Liver (tissue), 9 donors: ENCODE data around the gene UNC5A. TPM values are rescaled to one million over a fixed set of nuclear protein-coding genes. Genes with fewer than 3 reads are reported as not detected.

ENCODE experiments used
- DNase-seq: peaks from one replicate; pipeline ENCODE4 v3.0.0-alpha.2; 2017; ENCODE audit warnings: low spot score
- H3K27ac ChIP-seq, 2 donors: one replicate each; pipeline ENCODE4 v1.7.0; 2013; ENCODE audit warnings: inconsistent platforms in 2 of 2, low read length in 2 of 2, control low read depth in 1 of 2, low read depth in 1 of 2, mild to moderate bottlenecking in 1 of 2
- H3K27me3 ChIP-seq, 4 donors: one replicate each; pipeline versions ENCODE4 v1.6.1 to v1.7.0; 2013; ENCODE audit warnings: low read length in 3 of 4, inconsistent platforms in 1 of 4, mild to moderate bottlenecking in 1 of 4, moderate library complexity in 1 of 4; ENCODE audit not compliant: control insufficient read depth in 4 of 4, insufficient read depth in 4 of 4
- H3K36me3 ChIP-seq, 4 donors: one replicate each; pipeline versions ENCODE4 v1.6.1 to v1.7.0; 2013; ENCODE audit warnings: low read length in 3 of 4, mild to moderate bottlenecking in 3 of 4, low read depth in 1 of 4, moderate library complexity in 1 of 4; ENCODE audit not compliant: control insufficient read depth in 4 of 4, insufficient read depth in 3 of 4
- H3K4me1 ChIP-seq, 4 donors: one replicate each; pipeline versions ENCODE4 v1.6.1 to v1.7.0; 2013; ENCODE audit warnings: low read length in 3 of 4, mild to moderate bottlenecking in 3 of 4, moderate library complexity in 1 of 4; ENCODE audit not compliant: control insufficient read depth in 4 of 4, insufficient read depth in 4 of 4
- H3K4me3 ChIP-seq, 3 donors: one replicate each; pipeline versions ENCODE4 v1.6.1 to v1.7.0; 2013; ENCODE audit warnings: low read length in 3 of 3, control low read depth in 1 of 3, low read depth in 1 of 3, mild to moderate bottlenecking in 1 of 3
- H3K9ac ChIP-seq, 2 donors: one replicate each; pipeline ENCODE4 v1.7.0; 2013; ENCODE audit warnings: low read length in 2 of 2, mild to moderate bottlenecking in 2 of 2, moderate library complexity in 2 of 2, control low read depth in 1 of 2, low read depth in 1 of 2
- H3K9me3 ChIP-seq, 4 donors: one replicate each; pipeline versions ENCODE4 v1.6.1 to v1.7.0; 2013; ENCODE audit warnings: low read length in 3 of 4; ENCODE audit not compliant: control insufficient read depth in 4 of 4
- EGR1 ChIP-seq, 2 donors: IDR thresholded peaks; 2 replicates each; pipeline ENCODE4 v1.6.1; 2016 to 2018; ENCODE audit warnings: antibody characterized with exemption in 2 of 2, low read depth in 2 of 2
- FOXA1 ChIP-seq: IDR thresholded peaks from 2 replicates; pipeline ENCODE4 v1.6.1; 2016; ENCODE audit warnings: antibody characterized with exemption
- FOXA2 ChIP-seq: IDR thresholded peaks from 2 replicates; pipeline ENCODE4 v1.6.1; 2016; ENCODE audit warnings: antibody characterized with exemption
- GABPA ChIP-seq, 2 donors: IDR thresholded peaks in 1 of 2; conservative IDR thresholded peaks in 1 of 2; 2 replicates each; pipeline ENCODE4 v1.6.1; 2016; ENCODE audit warnings: antibody characterized with exemption in 2 of 2, mild to moderate bottlenecking in 1 of 2, moderate library complexity in 1 of 2
- HNF4A ChIP-seq, 2 donors: conservative IDR thresholded peaks; 2 replicates each; pipeline ENCODE4 v1.6.1; 2016; ENCODE audit warnings: antibody characterized with exemption in 2 of 2, mild to moderate bottlenecking in 2 of 2
- HNF4G ChIP-seq: IDR thresholded peaks from 2 replicates; pipeline ENCODE4 v1.6.1; 2016; ENCODE audit warnings: antibody characterized with exemption
- JUND ChIP-seq, 2 donors: IDR thresholded peaks; 2 replicates each; pipeline ENCODE4 v1.6.1; 2016; ENCODE audit warnings: antibody characterized with exemption in 2 of 2
- NR2F2 ChIP-seq: IDR thresholded peaks from 2 replicates; pipeline ENCODE4 v1.6.1; 2016; ENCODE audit warnings: antibody characterized with exemption
- RAD21 ChIP-seq, 2 donors: IDR thresholded peaks; 2 replicates each; pipeline ENCODE4 v1.6.1; 2016; ENCODE audit warnings: antibody characterized with exemption in 2 of 2, mild to moderate bottlenecking in 2 of 2
- RXRA ChIP-seq, 2 donors: IDR thresholded peaks; 2 replicates each; pipeline ENCODE4 v1.6.1; 2017 to 2018; ENCODE audit warnings: antibody characterized with exemption in 2 of 2, mild to moderate bottlenecking in 1 of 2
- SP1 ChIP-seq: IDR thresholded peaks from 2 replicates; pipeline ENCODE4 v1.6.1; 2018; ENCODE audit warnings: antibody characterized with exemption, mild to moderate bottlenecking
- TAF1 ChIP-seq: conservative IDR thresholded peaks from 2 replicates; pipeline ENCODE4 v1.6.1; 2016; ENCODE audit warnings: antibody characterized with exemption, mild to moderate bottlenecking
- YY1 ChIP-seq: IDR thresholded peaks from 2 replicates; pipeline ENCODE4 v1.6.1; 2016; ENCODE audit warnings: antibody characterized with exemption, mild to moderate bottlenecking
- WGBS: extraction: QIAGEN DNeasy Blood & Tissue Kit; methylation state at CpG from one replicate; pipeline ENCODE4 v1.1.7; 2013; 5-methylcytosine and 5-hydroxymethylcytosine counted together
- polyA plus RNA-seq, 2 donors: library from polyadenylated mRNA; stranded (reverse) in 1 of 2; unstranded in 1 of 2; fragments of 200-250 nt in 1 of 2; fragments of >200 nt in 1 of 2; fragmentation: Nextera tagmentation in 1 of 2; extraction: Ambion mirVana in 1 of 2; gene quantifications; one replicate each; pipeline versions ENCODE4 v1.2.1 to v1.2.3, GENCODE V29; 2013 to 2015
- total RNA-seq, 2 donors: library from RNA; depleted of rRNA; stranded (reverse); fragments of >200 nt; gene quantifications; one replicate each; pipeline ENCODE4 v1.2.3, GENCODE V29; 2014
- TF ChIP-seq, protein P1 (sequence below): IDR thresholded peaks from 2 replicates; pipeline ENCODE4 v1.6.1; 2016; ENCODE audit warnings: antibody characterized with exemption, mild to moderate bottlenecking
- TF ChIP-seq, protein P2 (sequence below): IDR thresholded peaks from 2 replicates; pipeline ENCODE4 v1.6.1; 2016; ENCODE audit warnings: antibody characterized with exemption
- TF ChIP-seq, protein P3 (sequence below): IDR thresholded peaks from 2 replicates; pipeline ENCODE4 v1.6.1; 2016; ENCODE audit warnings: antibody characterized with exemption
- TF ChIP-seq, protein P4 (sequence below): IDR thresholded peaks from 2 replicates; pipeline ENCODE4 v1.6.1; 2016; ENCODE audit warnings: antibody characterized with exemption
- TF ChIP-seq, protein P5 (sequence below): fragments of 150-350 bp; IDR thresholded peaks from 2 replicates; pipeline ENCODE4 v1.5.1; 2017; ENCODE audit warnings: improper control_type of control experiment, low read depth, low read length; ENCODE audit not compliant: missing input control
- donor health status: healthy.
- donor health status: healthy.
- donor health status: healthy.
- donor health status: healthy.
- donor health status: healthy.

Gene UNC5A
- total and polyA plus RNA-seq, 4 donors, result under 0.01 to 0.07 (median 0.03) TPM; not detected in 1

DNA sequence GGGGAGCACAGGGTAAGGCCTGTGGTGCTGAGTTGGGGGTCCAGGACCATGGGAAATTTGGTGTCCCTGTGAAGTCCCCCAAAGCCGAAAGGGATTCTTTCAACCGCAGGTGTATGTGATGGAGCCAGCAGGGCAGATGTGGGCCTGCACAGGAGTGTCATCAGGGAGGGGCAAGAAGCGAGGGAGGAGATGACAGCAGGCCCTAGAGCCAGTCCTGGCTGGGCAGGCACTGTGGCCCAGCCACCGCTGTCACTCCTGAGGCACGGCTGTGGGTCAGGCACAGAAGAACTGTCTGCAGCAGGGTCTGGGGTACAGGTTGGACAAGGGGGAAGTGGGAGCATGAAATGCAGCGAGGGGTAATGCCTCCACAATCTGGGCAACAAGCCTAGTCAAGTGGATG, 83.9 kb downstream of the UNC5A start:
- Histone ChIP-seq H3K9me3 (no peaks in the 10 kb centered on the region), H3K4me3 (no peak overlapping the region), H3K4me1 (no peaks in the 10 kb centered on the region), H3K27me3 (no peaks in the 10 kb centered on the region), H3K36me3 (no peaks in the 10 kb centered on the region), H3K9ac (no peak overlapping the region), H3K27ac (no peak overlapping the region)
- TF ChIP-seq, protein P1, sequence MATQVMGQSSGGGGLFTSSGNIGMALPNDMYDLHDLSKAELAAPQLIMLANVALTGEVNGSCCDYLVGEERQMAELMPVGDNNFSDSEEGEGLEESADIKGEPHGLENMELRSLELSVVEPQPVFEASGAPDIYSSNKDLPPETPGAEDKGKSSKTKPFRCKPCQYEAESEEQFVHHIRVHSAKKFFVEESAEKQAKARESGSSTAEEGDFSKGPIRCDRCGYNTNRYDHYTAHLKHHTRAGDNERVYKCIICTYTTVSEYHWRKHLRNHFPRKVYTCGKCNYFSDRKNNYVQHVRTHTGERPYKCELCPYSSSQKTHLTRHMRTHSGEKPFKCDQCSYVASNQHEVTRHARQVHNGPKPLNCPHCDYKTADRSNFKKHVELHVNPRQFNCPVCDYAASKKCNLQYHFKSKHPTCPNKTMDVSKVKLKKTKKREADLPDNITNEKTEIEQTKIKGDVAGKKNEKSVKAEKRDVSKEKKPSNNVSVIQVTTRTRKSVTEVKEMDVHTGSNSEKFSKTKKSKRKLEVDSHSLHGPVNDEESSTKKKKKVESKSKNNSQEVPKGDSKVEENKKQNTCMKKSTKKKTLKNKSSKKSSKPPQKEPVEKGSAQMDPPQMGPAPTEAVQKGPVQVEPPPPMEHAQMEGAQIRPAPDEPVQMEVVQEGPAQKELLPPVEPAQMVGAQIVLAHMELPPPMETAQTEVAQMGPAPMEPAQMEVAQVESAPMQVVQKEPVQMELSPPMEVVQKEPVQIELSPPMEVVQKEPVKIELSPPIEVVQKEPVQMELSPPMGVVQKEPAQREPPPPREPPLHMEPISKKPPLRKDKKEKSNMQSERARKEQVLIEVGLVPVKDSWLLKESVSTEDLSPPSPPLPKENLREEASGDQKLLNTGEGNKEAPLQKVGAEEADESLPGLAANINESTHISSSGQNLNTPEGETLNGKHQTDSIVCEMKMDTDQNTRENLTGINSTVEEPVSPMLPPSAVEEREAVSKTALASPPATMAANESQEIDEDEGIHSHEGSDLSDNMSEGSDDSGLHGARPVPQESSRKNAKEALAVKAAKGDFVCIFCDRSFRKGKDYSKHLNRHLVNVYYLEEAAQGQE, result no peak
- TF ChIP-seq, protein P2, sequence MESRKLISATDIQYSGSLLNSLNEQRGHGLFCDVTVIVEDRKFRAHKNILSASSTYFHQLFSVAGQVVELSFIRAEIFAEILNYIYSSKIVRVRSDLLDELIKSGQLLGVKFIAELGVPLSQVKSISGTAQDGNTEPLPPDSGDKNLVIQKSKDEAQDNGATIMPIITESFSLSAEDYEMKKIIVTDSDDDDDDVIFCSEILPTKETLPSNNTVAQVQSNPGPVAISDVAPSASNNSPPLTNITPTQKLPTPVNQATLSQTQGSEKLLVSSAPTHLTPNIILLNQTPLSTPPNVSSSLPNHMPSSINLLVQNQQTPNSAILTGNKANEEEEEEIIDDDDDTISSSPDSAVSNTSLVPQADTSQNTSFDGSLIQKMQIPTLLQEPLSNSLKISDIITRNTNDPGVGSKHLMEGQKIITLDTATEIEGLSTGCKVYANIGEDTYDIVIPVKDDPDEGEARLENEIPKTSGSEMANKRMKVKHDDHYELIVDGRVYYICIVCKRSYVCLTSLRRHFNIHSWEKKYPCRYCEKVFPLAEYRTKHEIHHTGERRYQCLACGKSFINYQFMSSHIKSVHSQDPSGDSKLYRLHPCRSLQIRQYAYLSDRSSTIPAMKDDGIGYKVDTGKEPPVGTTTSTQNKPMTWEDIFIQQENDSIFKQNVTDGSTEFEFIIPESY, result no peak
- TF ChIP-seq, protein P3, sequence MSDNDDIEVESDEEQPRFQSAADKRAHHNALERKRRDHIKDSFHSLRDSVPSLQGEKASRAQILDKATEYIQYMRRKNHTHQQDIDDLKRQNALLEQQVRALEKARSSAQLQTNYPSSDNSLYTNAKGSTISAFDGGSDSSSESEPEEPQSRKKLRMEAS, result no peak
- no peak for TF ChIP-seq HNF4A (conservative IDR thresholded peaks at IDR 0.05)
- no peak for TF ChIP-seq FOXA1
- TF ChIP-seq NR2F2, result no peak
- TF ChIP-seq, protein P4, sequence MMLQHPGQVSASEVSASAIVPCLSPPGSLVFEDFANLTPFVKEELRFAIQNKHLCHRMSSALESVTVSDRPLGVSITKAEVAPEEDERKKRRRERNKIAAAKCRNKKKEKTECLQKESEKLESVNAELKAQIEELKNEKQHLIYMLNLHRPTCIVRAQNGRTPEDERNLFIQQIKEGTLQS, result no peak
- no peak for TF ChIP-seq FOXA2
- no peak for TF ChIP-seq SP1
- TF ChIP-seq HNF4G, result no peak
- no peak for TF ChIP-seq YY1
- no peak for TF ChIP-seq TAF1
- TF ChIP-seq JUND (IDR thresholded peaks at IDR 0.05), result no peak
- no peak for TF ChIP-seq RXRA (IDR thresholded peaks at IDR 0.05)
- TF ChIP-seq, protein P5, sequence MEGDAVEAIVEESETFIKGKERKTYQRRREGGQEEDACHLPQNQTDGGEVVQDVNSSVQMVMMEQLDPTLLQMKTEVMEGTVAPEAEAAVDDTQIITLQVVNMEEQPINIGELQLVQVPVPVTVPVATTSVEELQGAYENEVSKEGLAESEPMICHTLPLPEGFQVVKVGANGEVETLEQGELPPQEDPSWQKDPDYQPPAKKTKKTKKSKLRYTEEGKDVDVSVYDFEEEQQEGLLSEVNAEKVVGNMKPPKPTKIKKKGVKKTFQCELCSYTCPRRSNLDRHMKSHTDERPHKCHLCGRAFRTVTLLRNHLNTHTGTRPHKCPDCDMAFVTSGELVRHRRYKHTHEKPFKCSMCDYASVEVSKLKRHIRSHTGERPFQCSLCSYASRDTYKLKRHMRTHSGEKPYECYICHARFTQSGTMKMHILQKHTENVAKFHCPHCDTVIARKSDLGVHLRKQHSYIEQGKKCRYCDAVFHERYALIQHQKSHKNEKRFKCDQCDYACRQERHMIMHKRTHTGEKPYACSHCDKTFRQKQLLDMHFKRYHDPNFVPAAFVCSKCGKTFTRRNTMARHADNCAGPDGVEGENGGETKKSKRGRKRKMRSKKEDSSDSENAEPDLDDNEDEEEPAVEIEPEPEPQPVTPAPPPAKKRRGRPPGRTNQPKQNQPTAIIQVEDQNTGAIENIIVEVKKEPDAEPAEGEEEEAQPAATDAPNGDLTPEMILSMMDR, result no peak
- TF ChIP-seq RAD21 (IDR thresholded peaks at IDR 0.05), result no peak
- 92% methylated on average over 6 of the region's 6 CpGs for WGBS
- no peak for DNase-seq

DNA sequence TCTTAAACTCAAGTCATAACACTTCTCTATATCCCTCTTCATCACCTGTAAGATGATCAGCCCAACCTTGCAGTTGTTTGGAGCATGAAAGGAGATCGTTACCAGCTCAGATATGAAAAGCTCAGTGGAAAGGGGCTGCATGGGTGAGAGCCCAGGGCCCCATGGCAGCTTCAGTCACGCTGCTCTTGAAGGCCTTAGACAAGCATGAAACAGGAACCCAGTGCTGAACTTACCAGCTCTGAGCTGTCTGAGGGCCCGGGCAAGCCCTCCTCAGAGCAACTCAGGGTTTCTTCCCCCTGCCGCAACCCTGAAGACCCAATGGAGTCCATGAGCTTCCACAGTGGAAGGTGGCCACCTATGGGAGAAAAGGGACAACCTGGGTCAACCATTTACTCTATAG, 85.5 kb downstream of the UNC5A start:
- 87% methylated on average over 4 of the region's 4 CpGs for WGBS
- DNase-seq, result no peak
- no peaks in the 10 kb centered on the region for H3K27me3 ChIP-seq
- no peaks in the 10 kb centered on the region for H3K36me3 ChIP-seq
- H3K4me3 ChIP-seq, result no peak overlapping the region
- no peaks in the 10 kb centered on the region for H3K4me1 ChIP-seq
- no peak overlapping the region for H3K27ac ChIP-seq
- no peak overlapping the region for H3K9ac ChIP-seq
- H3K9me3 ChIP-seq, result no peaks in the 10 kb centered on the region
- TF ChIP-seq, protein P4, result no peak
- TF ChIP-seq, protein P2, result no peak
- TF ChIP-seq TAF1, result no peak
- no peak for TF ChIP-seq FOXA2
- TF ChIP-seq JUND (IDR thresholded peaks at IDR 0.05), result no peak
- no peak for TF ChIP-seq SP1
- TF ChIP-seq EGR1 (IDR thresholded peaks at IDR 0.05; ENCODE audit: low read depth in 2 of 2), result no peak
- TF ChIP-seq, protein P3, result no peak
- TF ChIP-seq HNF4A (conservative IDR thresholded peaks at IDR 0.05), result no peak
- no peak for TF ChIP-seq YY1
- no peak for TF ChIP-seq GABPA (IDR thresholded peaks at IDR 0.05 in 1 of 2, conservative IDR thresholded peaks at IDR 0.05 in 1 of 2)
- TF ChIP-seq FOXA1, result no peak
- no peak for TF ChIP-seq HNF4G
- TF ChIP-seq, protein P5, result no peak
- TF ChIP-seq RAD21 (IDR thresholded peaks at IDR 0.05), result no peak
